ENCODE measurements around the gene CHD3. TPM values are rescaled to one million over a fixed set of nuclear protein-coding genes. Genes with fewer than 3 reads are reported as not detected.

The CHD3 gene
- polyA plus RNA-seq, 1 of the 3 experiments (the other 2 are of a cell fraction): 56.2 TPM

DNA sequence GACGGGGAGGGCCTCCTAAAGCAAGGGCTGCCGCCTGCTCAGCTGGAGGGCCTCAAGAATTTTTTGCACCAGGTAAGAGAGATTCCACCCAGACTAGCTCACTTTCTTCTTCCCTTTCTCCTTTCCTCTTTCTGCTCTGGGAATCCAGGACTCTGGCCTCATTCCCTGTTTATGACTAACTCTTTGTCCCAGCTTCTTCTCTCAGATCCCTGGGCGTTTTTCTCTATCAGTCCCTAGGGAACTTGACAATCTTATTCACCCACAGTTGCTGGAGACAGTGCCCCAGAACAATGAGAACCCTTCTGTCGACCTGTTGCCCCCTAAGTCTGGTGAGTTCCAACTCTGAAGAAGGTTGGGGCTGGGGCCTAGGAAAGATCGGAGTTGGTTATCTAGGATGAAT, 59.1 kb downstream of the CHD3 start (continued):
- no peak for TF ChIP-seq FOXM1 (IDR thresholded peaks at IDR 0.05; ENCODE audit: low read depth)
- TF ChIP-seq, protein P1, sequence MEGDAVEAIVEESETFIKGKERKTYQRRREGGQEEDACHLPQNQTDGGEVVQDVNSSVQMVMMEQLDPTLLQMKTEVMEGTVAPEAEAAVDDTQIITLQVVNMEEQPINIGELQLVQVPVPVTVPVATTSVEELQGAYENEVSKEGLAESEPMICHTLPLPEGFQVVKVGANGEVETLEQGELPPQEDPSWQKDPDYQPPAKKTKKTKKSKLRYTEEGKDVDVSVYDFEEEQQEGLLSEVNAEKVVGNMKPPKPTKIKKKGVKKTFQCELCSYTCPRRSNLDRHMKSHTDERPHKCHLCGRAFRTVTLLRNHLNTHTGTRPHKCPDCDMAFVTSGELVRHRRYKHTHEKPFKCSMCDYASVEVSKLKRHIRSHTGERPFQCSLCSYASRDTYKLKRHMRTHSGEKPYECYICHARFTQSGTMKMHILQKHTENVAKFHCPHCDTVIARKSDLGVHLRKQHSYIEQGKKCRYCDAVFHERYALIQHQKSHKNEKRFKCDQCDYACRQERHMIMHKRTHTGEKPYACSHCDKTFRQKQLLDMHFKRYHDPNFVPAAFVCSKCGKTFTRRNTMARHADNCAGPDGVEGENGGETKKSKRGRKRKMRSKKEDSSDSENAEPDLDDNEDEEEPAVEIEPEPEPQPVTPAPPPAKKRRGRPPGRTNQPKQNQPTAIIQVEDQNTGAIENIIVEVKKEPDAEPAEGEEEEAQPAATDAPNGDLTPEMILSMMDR (IDR thresholded peaks at IDR 0.05): no peak

DNA sequence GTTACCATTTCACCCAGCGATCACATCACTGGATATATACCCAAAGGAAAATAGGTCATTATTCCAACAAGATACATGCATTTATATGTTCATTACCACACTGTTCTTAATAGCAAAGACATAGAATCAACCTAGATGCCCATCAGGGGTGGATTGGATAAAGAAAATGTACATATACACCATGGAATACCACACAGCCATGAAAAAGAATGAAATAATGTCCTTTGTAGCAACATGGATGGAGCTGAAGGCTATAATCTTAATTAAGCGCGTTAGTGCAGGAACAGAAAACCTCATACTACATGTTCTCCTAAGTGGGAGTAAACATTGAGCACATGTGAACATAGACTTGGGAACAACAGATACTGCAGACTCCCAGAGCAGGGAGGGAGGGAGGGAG, 62.0 kb downstream of the CHD3 start:
- Histone ChIP-seq H3K27ac (ENCODE audit: low read depth in 2 of 2, low read length in 1 of 2) (no peak overlapping the region), H3K9me3 (no peaks in the 10 kb centered on the region), H3K4me3 (ENCODE audit: low read depth in 2 of 2, low read length in 1 of 2) (no peak overlapping the region), H3F3A (replicated peaks; ENCODE audit: insufficient read depth) (no peaks in the 10 kb centered on the region), H4K20me1 (ENCODE audit: insufficient read depth) (no peaks in the 10 kb centered on the region), H3K9me2 (no peaks in the 10 kb centered on the region), H2AFZ (ENCODE audit: low read depth) (no peak overlapping the region), H3K27me3 (ENCODE audit: insufficient read depth) (no peaks in the 10 kb centered on the region), H3K9ac (no peak overlapping the region), H3K36me3 (replicated peaks in 1 of 2; ENCODE audit: control insufficient read depth in 1 of 2, insufficient read depth in 2 of 2, low read length in 1 of 2) (peaks cover 12 to 37% of the 10 kb centered on the region in 2 experiments), H3K4me1 (ENCODE audit: control insufficient read depth in 1 of 2, insufficient read depth in 2 of 2, low read depth in 1 of 2, low read length in 1 of 2) (no peaks in the 10 kb centered on the region), H3K79me2 (ENCODE audit: insufficient read depth) (no peaks in the 10 kb centered on the region), H3K4me2 (no peak overlapping the region)
- POLR2A ChIA-PET: no interaction called here
- 84% methylated on average over 3 of the region's 3 CpGs for WGBS (ENCODE audit: low lambda C conversion rate)
- TF ChIP-seq MAX (IDR thresholded peaks at IDR 0.05; ENCODE audit: low read depth): no peak
- no peak for TF ChIP-seq RXRA (IDR thresholded peaks at IDR 0.05; ENCODE audit: borderline replicate concordance, low read depth)
- TF ChIP-seq SIN3A (IDR thresholded peaks at IDR 0.05; ENCODE audit: borderline replicate concordance, low read depth, low read length): no peak
- no peak for TF ChIP-seq FOXJ3 (CRISPR knock-in tag; IDR thresholded peaks at IDR 0.05)
- TF ChIP-seq TEAD4 (IDR thresholded peaks at IDR 0.05; ENCODE audit: borderline replicate concordance, insufficient read depth): no peak
- TF ChIP-seq GATA2 (CRISPR knock-in tag; IDR thresholded peaks at IDR 0.05): no peak
- TF ChIP-seq RCOR1 (IDR thresholded peaks at IDR 0.05; ENCODE audit: low read length): no peak
- CTCF ChIA-PET: interaction anchor here (0.8 to 1.8 kb wide), 2 partner anchors 10 to 116 kb away, joined by 3 to 4 read pairs; no protein-coding TSS in a partner anchor
- no peak for DNase-seq

GRCh38 chr17:7951143-7951792, 62.7 kb downstream of the CHD3 start:
- H3K4me2 ChIP-seq: no peak overlapping the region
- 84% methylated on average over 5 of the region's 5 CpGs for WGBS (ENCODE audit: low lambda C conversion rate)
- TF ChIP-seq GATA2 (CRISPR knock-in tag; IDR thresholded peaks at IDR 0.05) (no peak), MXI1 (IDR thresholded peaks at IDR 0.05; ENCODE audit: low read depth, low read length) (no peak), TAF1 (IDR thresholded peaks at IDR 0.05; ENCODE audit: borderline replicate concordance, low read depth, low read length) (no peak), EP300 (IDR thresholded peaks at IDR 0.05; ENCODE audit: borderline replicate concordance in 1 of 2, low read depth in 1 of 2, low read length in 1 of 2) (no peak), GABPA (IDR thresholded peaks at IDR 0.05; ENCODE audit: low read depth) (no peak), RAD21 (IDR thresholded peaks at IDR 0.05; ENCODE audit: low read length) (no peak), RFX5 (IDR thresholded peaks at IDR 0.05; ENCODE audit: low read length) (no peak), RXRA (IDR thresholded peaks at IDR 0.05; ENCODE audit: borderline replicate concordance, low read depth) (no peak), FOXJ3 (CRISPR knock-in tag; IDR thresholded peaks at IDR 0.05) (no peak), POLR2AphosphoS5 (IDR thresholded peaks at IDR 0.05; ENCODE audit: low read depth, low read length) (no peak), EZH2phosphoT487 (IDR thresholded peaks at IDR 0.05; ENCODE audit: borderline replicate concordance, low read depth) (no peak), NRF1 (IDR thresholded peaks at IDR 0.05; ENCODE audit: low read depth, low read length) (no peak), IRF3 (IDR thresholded peaks at IDR 0.05; ENCODE audit: low read depth, low read length) (no peak)
- TF ChIP-seq, protein P1 (IDR thresholded peaks at IDR 0.05): no peak

More at GRCh38 chr17:7951143-7951792, 62.7 kb downstream of the CHD3 start:
- Histone ChIP-seq H3K4me1 (ENCODE audit: control insufficient read depth in 1 of 2, insufficient read depth in 2 of 2, low read depth in 1 of 2, low read length in 1 of 2) (no peaks in the 10 kb centered on the region), H3K9ac (no peak overlapping the region), H2AFZ (ENCODE audit: low read depth) (no peak overlapping the region), H3K79me2 (ENCODE audit: insufficient read depth) (no peaks in the 10 kb centered on the region), H3K27me3 (ENCODE audit: insufficient read depth) (no peaks in the 10 kb centered on the region), H3K9me3 (no peaks in the 10 kb centered on the region), H3F3A (replicated peaks; ENCODE audit: insufficient read depth) (peaks cover 5% of the 10 kb centered on the region), H3K36me3 (replicated peaks in 1 of 2; ENCODE audit: control insufficient read depth in 1 of 2, insufficient read depth in 2 of 2, low read length in 1 of 2) (peaks cover 8 to 30% of the 10 kb centered on the region in 2 experiments), H4K20me1 (ENCODE audit: insufficient read depth) (no peaks in the 10 kb centered on the region), H3K27ac (ENCODE audit: low read depth in 2 of 2, low read length in 1 of 2) (no peak overlapping the region), H3K9me2 (no peaks in the 10 kb centered on the region), H3K4me3 (ENCODE audit: low read depth in 2 of 2, low read length in 1 of 2) (no peak overlapping the region)
- CTCF ChIA-PET: interaction anchor here (1.0 to 2.0 kb wide), 4 partner anchors 10 to 90 kb away, joined by 3 to 6 read pairs (median 5); no protein-coding TSS in a partner anchor
- DNase-seq: no peak
- POLR2A ChIA-PET: no interaction called here

Data from SK-N-SH (cell line).